ENCODE data around the gene LSAMP.

The LSAMP gene

GRCh38 chr3:115999001-115999585, 446.2 kb downstream of the LSAMP start:
- DNase-seq: no peak

DNA sequence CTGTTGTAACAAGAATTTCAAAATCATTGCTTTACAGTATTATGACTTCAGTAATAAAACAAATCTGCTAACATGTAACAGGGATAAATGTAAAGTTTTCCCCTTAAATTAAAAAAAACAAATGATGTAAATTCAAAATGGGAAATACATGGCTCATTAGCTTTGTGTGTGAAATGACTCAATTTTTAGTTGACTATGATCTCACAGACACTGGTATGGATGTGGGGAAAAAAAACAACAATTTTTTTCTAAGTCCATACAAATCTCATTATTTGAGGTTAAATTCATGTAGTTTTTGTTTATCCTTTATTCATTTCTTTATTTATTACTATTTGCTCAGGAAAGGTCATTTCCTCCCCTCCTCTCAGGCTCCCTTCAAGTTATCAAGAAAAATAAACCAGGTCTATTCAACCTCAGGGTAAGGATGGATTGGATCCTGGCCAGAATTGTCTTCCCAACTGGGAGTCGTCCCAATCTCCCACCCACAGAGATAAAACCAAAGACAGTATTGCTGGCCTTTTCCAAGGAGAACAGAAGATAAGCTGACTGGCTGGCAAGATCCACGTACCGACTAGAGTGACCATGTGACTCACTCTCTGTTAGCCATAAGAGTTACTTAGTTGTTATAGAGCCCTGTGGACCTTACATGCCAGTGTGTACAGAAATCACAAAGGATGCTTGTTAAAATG, 448.7 kb downstream of the LSAMP start:
- DNase-seq: no peak

GRCh38 chr3:115990669-115991068, 454.6 kb downstream of the LSAMP start:
- DNase-seq: no peak

DNA sequence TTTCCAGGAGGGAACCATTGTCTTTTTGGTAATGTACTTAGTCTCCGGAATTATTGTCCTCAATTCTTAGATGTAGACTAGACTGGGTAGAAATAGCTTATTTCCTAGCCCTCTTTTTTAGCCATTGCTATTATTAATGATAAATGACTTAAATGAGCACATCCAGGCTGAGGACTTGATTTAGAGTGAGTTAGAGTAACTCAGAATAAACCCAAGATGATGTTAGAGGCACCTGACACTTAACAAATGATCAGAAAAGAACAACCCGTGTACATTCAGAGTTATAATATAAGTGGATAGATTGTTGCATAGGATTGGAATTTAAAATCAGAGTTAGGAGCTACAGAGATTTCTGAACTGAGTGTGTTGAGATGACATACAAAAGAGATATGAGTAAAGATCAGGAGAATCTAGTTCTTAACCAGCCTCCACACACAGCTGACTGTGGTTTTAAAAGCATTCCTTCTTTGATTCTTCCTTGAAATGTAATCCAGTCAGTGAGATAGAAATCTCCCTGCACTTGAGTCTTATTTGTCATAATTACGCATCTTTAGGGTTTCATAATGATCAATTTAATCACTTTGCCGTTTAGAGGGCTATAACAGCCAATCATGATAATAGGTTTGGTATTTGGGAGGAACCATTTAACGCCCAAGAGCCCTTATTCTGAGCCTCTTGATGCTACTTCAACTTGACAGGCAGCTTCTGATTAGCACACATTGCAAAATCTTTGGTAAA, 455.4 kb downstream of the LSAMP start:
- DNase-seq: no peak

- no peak for DNase-seq
Observed at GRCh38 chr3:115986555-115987207, 458.6 kb downstream of the LSAMP start.

DNA sequence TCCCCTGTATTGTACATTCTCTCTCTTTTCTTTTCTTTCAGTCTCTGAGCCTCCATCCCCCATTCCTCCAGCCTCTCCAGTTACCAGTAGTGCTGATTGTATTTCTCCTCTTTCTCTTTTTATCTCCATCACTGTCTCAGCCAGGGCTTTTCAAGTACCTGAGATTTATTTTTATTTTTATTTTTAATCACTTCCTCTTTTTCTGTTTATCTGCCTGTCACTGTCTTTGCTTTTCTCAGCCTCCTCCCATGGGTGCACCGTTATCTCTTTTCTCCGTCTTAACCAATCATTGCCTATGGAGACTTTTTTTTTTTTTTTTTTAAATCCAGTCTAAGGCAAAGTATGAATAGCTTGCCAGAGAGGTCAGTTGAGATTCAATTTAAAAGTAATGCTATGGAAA, 462.7 kb downstream of the LSAMP start:
- DNase-seq: no peak

DNA sequence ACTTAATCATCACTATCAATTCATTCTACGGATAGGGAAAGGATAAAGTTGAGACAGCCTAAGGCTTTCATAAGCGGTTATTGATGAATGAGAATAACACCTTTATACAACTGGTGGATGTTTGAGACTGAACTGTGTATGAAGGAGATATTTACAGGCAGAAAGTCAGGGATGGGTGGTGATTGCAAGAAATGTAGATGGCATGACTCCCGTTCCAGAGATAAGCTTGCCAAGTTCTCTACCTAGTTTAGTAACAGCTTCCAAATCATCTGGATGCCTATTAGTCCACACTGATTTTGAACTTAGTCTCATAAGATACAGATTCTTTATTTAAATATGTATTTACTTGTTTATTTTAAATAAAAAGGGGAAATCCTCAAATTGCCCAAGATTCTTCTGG, 463.2 kb downstream of the LSAMP start:
- no peak for DNase-seq

GRCh38 chr3:115980709-115981108, 464.6 kb downstream of the LSAMP start:
- no peak for DNase-seq

DNA sequence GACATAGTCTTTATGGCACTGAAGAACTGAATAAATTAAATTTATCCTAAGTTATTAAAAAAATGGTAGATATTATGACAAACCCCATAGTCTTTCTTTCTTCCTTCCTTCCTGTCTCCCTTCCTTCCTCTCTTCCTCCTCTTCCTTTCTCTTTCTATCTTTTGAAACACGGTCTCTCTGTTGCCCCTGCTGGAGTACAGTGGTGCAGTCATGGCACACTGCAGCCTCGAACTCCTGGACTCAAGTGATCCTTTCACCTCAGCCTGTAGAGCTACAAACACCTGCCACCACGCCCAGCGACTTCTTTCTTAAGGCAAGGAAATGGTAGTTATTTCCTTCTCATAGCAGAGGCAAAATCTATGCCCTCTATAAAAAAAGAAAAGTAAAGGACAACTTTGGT, 467.4 kb downstream of the LSAMP start:
- DNase-seq: no peak

GRCh38 chr3:115975796-115976195, 469.5 kb downstream of the LSAMP start:
- no peak for DNase-seq

GRCh38 chr3:115975353-115975752, 469.9 kb downstream of the LSAMP start:
- no peak for DNase-seq

GRCh38 chr3:115974940-115975339, 470.3 kb downstream of the LSAMP start:
- no peak for DNase-seq

- DNase-seq: no peak
Observed at GRCh38 chr3:115968871-115969270, 476.4 kb downstream of the LSAMP start.

DNA sequence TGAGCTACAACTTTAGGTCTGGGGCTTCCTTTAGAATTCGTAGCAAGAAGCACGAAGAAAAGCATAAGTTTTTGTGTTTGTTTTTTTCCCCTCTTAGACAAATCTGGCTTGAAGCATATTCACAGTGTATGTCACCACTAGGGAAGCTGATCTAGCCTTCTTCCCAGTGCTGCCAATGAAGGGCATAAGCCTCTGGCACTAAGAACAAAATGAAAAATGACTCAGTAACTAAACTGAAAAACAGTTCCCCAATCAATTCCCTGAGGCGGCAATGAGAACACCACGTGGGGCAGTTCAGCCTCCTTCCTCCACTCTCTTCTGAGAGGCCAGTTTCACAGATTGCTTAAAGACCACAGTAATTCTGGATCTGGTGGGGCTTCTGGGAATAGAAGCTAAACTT, 483.9 kb downstream of the LSAMP start:
- no peak for DNase-seq

DNA sequence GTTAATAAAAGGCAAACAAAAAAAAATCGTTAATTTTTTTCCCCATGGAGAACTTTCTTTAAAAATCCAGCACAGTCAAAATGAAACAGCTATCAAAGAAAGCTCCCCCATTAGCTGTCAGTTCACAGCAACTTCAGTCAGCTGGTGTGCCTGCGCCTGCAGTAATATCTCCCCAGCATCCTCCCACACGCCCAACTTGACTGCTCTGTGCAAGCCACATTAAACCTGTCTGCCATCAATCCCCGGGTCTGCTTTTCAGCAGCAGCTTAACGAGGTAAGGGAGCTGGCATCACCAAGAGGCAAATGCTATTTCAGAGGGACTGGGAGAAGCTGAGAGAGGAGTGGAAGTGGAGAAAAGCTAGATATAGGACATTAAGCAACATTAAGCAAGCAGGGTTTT, 484.5 kb downstream of the LSAMP start:
- no peak for DNase-seq

GRCh38 chr3:115958526-115958925, 486.8 kb downstream of the LSAMP start:
- DNase-seq: no peak

GRCh38 chr3:115947325-115947724, 498.0 kb downstream of the LSAMP start:
- no peak for DNase-seq

GRCh38 chr3:115943579-115943978, 501.7 kb downstream of the LSAMP start:
- DNase-seq: no peak

- no peak for DNase-seq
Observed at GRCh38 chr3:115937054-115937453, 508.2 kb downstream of the LSAMP start.

DNA sequence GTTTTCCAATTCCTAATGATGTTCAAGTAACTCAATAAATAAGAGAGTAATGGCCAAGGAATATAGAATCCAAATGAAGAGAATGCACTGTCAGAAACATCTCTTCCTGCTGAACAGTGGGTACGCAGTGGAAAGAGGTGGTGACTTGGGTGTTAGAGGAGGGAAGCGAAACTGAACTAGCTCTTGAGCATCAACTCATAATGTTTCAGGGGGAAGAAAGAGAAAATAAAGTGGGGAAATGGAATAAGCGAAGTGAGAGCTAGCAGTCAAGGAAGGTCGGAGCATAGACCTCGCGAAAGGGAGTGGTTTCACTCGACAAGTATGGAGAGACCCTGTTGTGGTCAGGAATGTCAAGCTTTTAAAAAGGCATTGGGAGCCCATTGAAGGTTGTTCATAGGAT, 512.5 kb downstream of the LSAMP start:
- DNase-seq: no peak

GRCh38 chr3:115931581-115931980, 513.7 kb downstream of the LSAMP start:
- no peak for DNase-seq

DNA sequence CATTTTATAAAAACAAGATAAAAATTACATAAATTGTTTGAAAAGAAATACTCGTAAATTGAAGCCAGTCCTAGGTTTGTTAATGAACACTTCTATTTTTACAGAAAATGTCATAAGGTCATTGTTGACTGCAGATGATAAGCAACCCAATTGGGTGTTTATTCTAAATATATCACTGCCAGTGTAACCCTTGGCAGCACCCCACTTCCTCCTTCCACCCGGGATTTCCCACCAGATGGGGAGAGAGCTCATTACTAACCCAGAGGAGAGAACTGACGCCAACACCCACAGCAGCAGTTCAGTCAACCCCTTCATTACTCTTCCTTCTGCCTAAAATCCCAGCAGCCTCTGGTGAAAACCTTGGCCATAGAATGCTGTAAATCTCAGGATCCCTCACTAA, 514.4 kb downstream of the LSAMP start:
- no peak for DNase-seq

DNA sequence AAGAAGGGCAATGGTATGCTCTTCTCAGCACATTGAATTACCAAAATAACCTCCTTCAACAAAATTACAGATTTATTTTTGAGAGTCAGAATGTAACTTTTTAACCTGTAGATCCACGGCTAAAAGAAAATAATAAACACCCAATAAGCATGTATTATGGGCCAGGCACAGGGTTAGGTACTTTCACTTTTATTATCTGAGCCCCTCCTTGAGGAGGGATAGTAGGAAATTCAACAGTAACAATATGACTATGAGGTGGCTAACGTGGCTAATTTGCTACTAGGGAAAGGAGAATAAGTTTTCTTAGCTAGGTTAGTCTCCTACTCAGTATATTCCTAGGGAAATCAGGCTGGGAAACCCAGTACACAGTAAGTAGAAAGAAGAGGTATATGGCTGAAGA, 515.1 kb downstream of the LSAMP start:
- no peak for DNase-seq

- DNase-seq: no peak
Observed at GRCh38 chr3:115928376-115928775, 516.9 kb downstream of the LSAMP start.
